Endothelial cell of umbilical vein (primary cell): ENCODE measurements around the gene FHOD3. TPM values are rescaled to one million over a fixed set of nuclear protein-coding genes. Genes with fewer than 3 reads are reported as not detected.

ENCODE experiments used
- BruUV-seq: library from RNA; stranded (reverse); fragments of 400-500 nt; replicated peaks from 2 replicates; lab custom pipeline; 2021; lab: Mats Ljungman, UMichigan
- CTCF ChIA-PET: fragments of 300-600, 350-600 bp; sonication (Branson Sonifier 250); formaldehyde crosslinking; loops from one replicate; lab custom pipeline; 2021; ENCODE audit warnings: antibody characterized with exemption, inconsistent platforms; lab: Charles Lee
- POLR2A ChIA-PET: fragments of 300-600, 350-600 bp; sonication (Branson Sonifier 250); formaldehyde crosslinking; loops from one replicate; lab custom pipeline; 2021; ENCODE audit warnings: antibody characterized with exemption, inconsistent platforms; lab: Charles Lee
- DNase-seq: peaks from one replicate; pipeline ENCODE4 v3.0.0-alpha.2; 2011; ENCODE audit warnings: low read depth, low spot score
- FAIRE-seq: peaks from 2 replicates; lab custom pipeline; 2011; peaks lifted over from hg19 to GRCh38; lab: Jason Lieb, UNC
- H2AFZ ChIP-seq: 2 replicates; pipeline ENCODE4 v1.6.0; 2012; ENCODE audit warnings: low read depth, low read length, control low read depth, inconsistent platforms
- H3K27ac ChIP-seq: 2 replicates; pipeline ENCODE4 v1.5.1; 2011; ENCODE audit warnings: low read depth, mild to moderate bottlenecking, control low read depth, low read length, moderate library complexity; ENCODE audit not compliant: insufficient read depth
- H3K27me3 ChIP-seq, 2 experiments: 2 replicates each; pipeline versions ENCODE4 v1.6.0 to v1.6.1; 2011; ENCODE audit warnings: low read length in 2 of 2, mixed read lengths in 1 of 2; ENCODE audit not compliant: control insufficient read depth in 2 of 2, insufficient read depth in 2 of 2
- H3K36me3 ChIP-seq, 2 experiments: 2 replicates in 1 of 2; 3 replicates in 1 of 2; pipeline ENCODE4 v1.5.1; 2011; ENCODE audit warnings: low read length in 2 of 2, mild to moderate bottlenecking in 1 of 2, moderate library complexity in 1 of 2; ENCODE audit not compliant: control insufficient read depth in 2 of 2, insufficient read depth in 2 of 2; ENCODE audit errors: extremely low read depth in 1 of 2
- H3K4me1 ChIP-seq: 3 replicates; pipeline ENCODE4 v1.5.1; 2011; ENCODE audit warnings: mild to moderate bottlenecking, low read length; ENCODE audit not compliant: control insufficient read depth, insufficient read depth; ENCODE audit errors: extremely low read depth
- H3K4me2 ChIP-seq: 2 replicates; pipeline ENCODE4 v1.6.1; 2011; ENCODE audit warnings: low read length, control low read depth, mixed read lengths; ENCODE audit not compliant: insufficient read depth
- H3K4me3 ChIP-seq, 3 experiments: fragments of 200-600 bp in 1 of 3; sonication (generic), shearing (Covaris generic) in 1 of 3; replicated peaks in 1 of 3; 2 replicates each; pipeline ENCODE4 v1.5.1; 2011 to 2016; ENCODE audit warnings: control low read depth in 3 of 3, low read length in 3 of 3, mild to moderate bottlenecking in 2 of 3, inconsistent platforms in 1 of 3, low read depth in 1 of 3, moderate library complexity in 1 of 3; ENCODE audit not compliant: insufficient read depth in 1 of 3
- H3K79me2 ChIP-seq: 2 replicates; pipeline ENCODE4 v1.6.0; 2012; ENCODE audit warnings: low read length, inconsistent platforms; ENCODE audit not compliant: control insufficient read depth, insufficient read depth
- H3K9ac ChIP-seq: replicated peaks from 2 replicates; pipeline ENCODE3; 2011; ENCODE audit warnings: low read length, control low read depth; ENCODE audit not compliant: insufficient read depth; ENCODE audit errors: extremely low read depth
- H3K9me1 ChIP-seq: replicated peaks from 3 replicates; pipeline ENCODE4 v1.6.0; 2011; ENCODE audit warnings: mild to moderate bottlenecking, low read length; ENCODE audit not compliant: control insufficient read depth, insufficient read depth; ENCODE audit errors: extremely low read depth
- H3K9me3 ChIP-seq: replicated peaks from 2 replicates; pipeline ENCODE4 v1.5.1; 2012; ENCODE audit warnings: low read length, inconsistent platforms; ENCODE audit not compliant: control insufficient read depth, insufficient read depth
- H4K20me1 ChIP-seq: replicated peaks from 2 replicates; pipeline ENCODE3; 2011; ENCODE audit warnings: mild to moderate bottlenecking, low read length; ENCODE audit not compliant: control insufficient read depth, insufficient read depth; ENCODE audit errors: extremely low read depth
- CTCF ChIP-seq, 2 donors: IDR thresholded peaks; 1 replicate in 1 of 2; 2 replicates in 1 of 2; pipeline ENCODE4 v1.5.1; 2011; ENCODE audit warnings: low read length in 2 of 2, mild to moderate bottlenecking in 2 of 2, moderate library complexity in 2 of 2, control low read depth in 1 of 2, inconsistent platforms in 1 of 2, low read depth in 1 of 2; ENCODE audit not compliant: insufficient read depth in 1 of 2; ENCODE audit errors: extremely low read depth in 1 of 2
- EZH2 ChIP-seq: IDR thresholded peaks from 2 replicates; pipeline ENCODE4 v1.6.1; 2012; ENCODE audit warnings: borderline replicate concordance, low read depth, mild to moderate bottlenecking, moderate library complexity, low read length, inconsistent platforms; ENCODE audit not compliant: severe bottlenecking
- FOS ChIP-seq: IDR thresholded peaks from 2 replicates; pipeline ENCODE4 v1.6.1; 2011; ENCODE audit warnings: mild to moderate bottlenecking, low read length, moderate library complexity, borderline replicate concordance; ENCODE audit not compliant: insufficient read depth
- GATA2 ChIP-seq: IDR thresholded peaks from 2 replicates; pipeline ENCODE4 v1.7.0; 2011; ENCODE audit warnings: low read depth, mild to moderate bottlenecking, moderate library complexity, mixed read lengths, low read length; ENCODE audit not compliant: insufficient read length, insufficient read depth
- JUN ChIP-seq: IDR thresholded peaks from 2 replicates; pipeline ENCODE4 v1.6.1; 2011; ENCODE audit warnings: borderline replicate concordance, low read depth; ENCODE audit not compliant: insufficient read length, insufficient read depth
- MAX ChIP-seq: IDR thresholded peaks from 2 replicates; pipeline ENCODE4 v1.6.1; 2011; ENCODE audit not compliant: insufficient read depth, insufficient read length
- MYC ChIP-seq: IDR thresholded peaks from one replicate; pipeline ENCODE4 v1.6.1; 2011; ENCODE audit warnings: mild to moderate bottlenecking, low read depth, low read length
- POLR2A ChIP-seq: IDR thresholded peaks from 2 replicates; pipeline ENCODE4 v1.6.1; 2012; ENCODE audit warnings: low read depth, mild to moderate bottlenecking, control low read depth, low read length
- POLR2AphosphoS5 ChIP-seq: IDR thresholded peaks from 2 replicates; pipeline ENCODE4 v1.6.1; 2012; ENCODE audit warnings: low read depth, mild to moderate bottlenecking, control low read depth, low read length, moderate library complexity; ENCODE audit not compliant: insufficient read depth
- dilution Hi-C: fragments of 300-500 bp; cut with MboI; formaldehyde crosslinking; loops from one replicate; pipeline ENCODE4 v1.15.0; 2019; ENCODE audit warnings: low sequenced_read_pairs; ENCODE audit not compliant: extremely low pct_ligation_motif_present
- intact Hi-C: fragments of 100-400 bp; cut with micrococcal nuclease; formaldehyde crosslinking; loops from one replicate; pipeline ENCODE4 v1.10.0; 2022
- polyA plus RNA-seq, 4 experiments: library from polyadenylated mRNA; depleted of rRNA in 3 of 4; stranded (reverse) in 3 of 4; unstranded in 1 of 4; fragments of >200 nt; gene quantifications; 2 replicates each; pipeline versions ENCODE4 v1.2.1 to v1.2.3, GENCODE V29; 2011 to 2012; ENCODE audit warnings: missing spikeins in 1 of 4
- total RNA-seq: library from RNA; stranded (reverse); gene quantifications from 2 replicates; pipeline ENCODE4 v1.2.3, GENCODE V29; 2021

FHOD3 gene
- total and polyA plus RNA-seq, 2 donors (not counting 3 experiments of a cell fraction or from before 2014, with no cell fraction given), result 0.06 to 1.5 TPM

GRCh38 chr18:36622610-36623009, 325.1 kb downstream of the FHOD3 start:
- no peak overlapping the region for H3K4me2 ChIP-seq
- H3K9me1 ChIP-seq, result no peaks in the 10 kb centered on the region
- no TSS peak for BruUV-seq
- intact Hi-C loops (no loop called here), dilution Hi-C loops (no loop called here)
- DNase-seq (no peak), FAIRE-seq (no peak)
- no peak overlapping the region for H2AFZ ChIP-seq
- TF ChIP-seq POLR2AphosphoS5 (no peak), MYC (no peak), JUN (no peak), POLR2A (no peak), CTCF (IDR thresholded peaks at IDR 0.05; ENCODE audit: extremely low read depth in 1 of 2, insufficient read depth in 1 of 2, low read depth in 1 of 2, low read length in 2 of 2) (no peak), GATA2 (no peak), FOS (no peak), MAX (no peak), EZH2 (no peak)
- no peaks in the 10 kb centered on the region for H4K20me1 ChIP-seq
- ChIA-PET POLR2A (no interaction called here), CTCF (no interaction called here)
- H3K27ac ChIP-seq, result no peak overlapping the region
- H3K79me2 ChIP-seq, result no peaks in the 10 kb centered on the region
- no peaks in the 10 kb centered on the region for H3K27me3 ChIP-seq
- H3K4me1 ChIP-seq, result no peaks in the 10 kb centered on the region
- H3K36me3 ChIP-seq, result no peaks in the 10 kb centered on the region
- no peak overlapping the region for H3K9ac ChIP-seq
- no peaks in the 10 kb centered on the region for H3K9me3 ChIP-seq
- no peak overlapping the region for H3K4me3 ChIP-seq
